GM12878 (cell line): Measurements from ENCODE around the gene KIAA2012. TPM values are rescaled to one million over a fixed set of nuclear protein-coding genes. Genes with fewer than 3 reads are reported as not detected.

Source experiments
- ATAC-seq: fragments of 200-7000 bp; cut with Tn5 transposase; 3 replicates; pipeline ENCODE4 v1.9.1; 2020; ENCODE audit warnings: mild to moderate bottlenecking, moderate library complexity
- BruUV-seq: library from RNA; stranded (reverse); fragments of 400-500 nt; replicated peaks from 2 replicates; lab custom pipeline; 2021; lab: Mats Ljungman, UMichigan
- CTCF ChIA-PET: fragments of 300-600 bp; sonication (Branson Sonifier 250); formaldehyde crosslinking; extraction: SDS; loops from one replicate; lab custom pipeline; 2021; ENCODE audit warnings: inconsistent platforms; lab: Yijun Ruan, JAX
- POLR2A ChIA-PET: fragments of 350-600 bp; formaldehyde crosslinking; extraction: SDS; loops from one replicate; lab custom pipeline; 2021; ENCODE audit warnings: inconsistent platforms; lab: Charles Lee
- RAD21 ChIA-PET: fragments of 300-600 bp; sonication (Branson Sonifier 250); formaldehyde crosslinking; loops from one replicate; lab custom pipeline; 2023; ENCODE audit warnings: antibody characterized with exemption; ENCODE audit not compliant: unreplicated experiment; lab: Charles Lee
- SMC1A ChIA-PET: fragments of 300-600 bp; sonication (Branson Sonifier 250); formaldehyde crosslinking; loops from one replicate; lab custom pipeline; 2023; ENCODE audit not compliant: unreplicated experiment, uncharacterized antibody; lab: Charles Lee
- DNase-seq: peaks from one replicate; pipeline ENCODE4 v3.0.0-alpha.2; 2011; ENCODE audit warnings: low read depth, low spot score
- FAIRE-seq: peaks from 3 replicates; lab custom pipeline; 2011; peaks lifted over from hg19 to GRCh38; lab: Jason Lieb, UNC
- H2AFZ ChIP-seq: 2 replicates; pipeline ENCODE4 v1.6.0; 2011; ENCODE audit warnings: low read depth, low read length, control low read depth; ENCODE audit not compliant: control insufficient read depth
- H3K27ac ChIP-seq: 2 replicates; pipeline ENCODE4 v1.5.1; 2011; ENCODE audit warnings: control low read depth; ENCODE audit not compliant: control insufficient read depth, insufficient read depth
- H3K27me3 ChIP-seq, 2 experiments: replicated peaks in 1 of 2; 2 replicates each; pipeline versions ENCODE4 v1.6.0 to v1.6.1; 2011; ENCODE audit warnings: low read length in 1 of 2; ENCODE audit not compliant: control insufficient read depth in 2 of 2, insufficient read depth in 2 of 2
- H3K36me3 ChIP-seq, 2 experiments: 2 replicates each; pipeline ENCODE4 v1.5.1; 2011; ENCODE audit warnings: low read length in 1 of 2; ENCODE audit not compliant: control insufficient read depth in 2 of 2, insufficient read depth in 2 of 2
- H3K4me1 ChIP-seq: 2 replicates; pipeline ENCODE4 v1.6.1; 2011; ENCODE audit warnings: mild to moderate bottlenecking, low read length, moderate library complexity, mixed read lengths; ENCODE audit not compliant: control insufficient read depth, insufficient read depth
- H3K4me2 ChIP-seq: 2 replicates; pipeline ENCODE4 v1.6.0; 2011; ENCODE audit warnings: control low read depth; ENCODE audit not compliant: control insufficient read depth, insufficient read depth
- H3K4me3 ChIP-seq: fragments of 200-600 bp; sonication (generic); 2 replicates; pipeline ENCODE4 v1.5.1; 2016
- H3K79me2 ChIP-seq: 2 replicates; pipeline ENCODE4 v1.6.0; 2011; ENCODE audit warnings: low read length; ENCODE audit not compliant: control insufficient read depth, insufficient read depth
- H3K9ac ChIP-seq: 2 replicates; pipeline ENCODE4 v1.8.0; 2011; ENCODE audit warnings: low read length, control low read depth, mixed read lengths; ENCODE audit not compliant: control insufficient read depth, insufficient read depth
- H3K9me3 ChIP-seq: replicated peaks from 3 replicates; pipeline ENCODE4 v1.5.1; 2011; ENCODE audit warnings: mild to moderate bottlenecking, low read length; ENCODE audit not compliant: control insufficient read depth, insufficient read depth
- H4K20me1 ChIP-seq: 2 replicates; pipeline ENCODE4 v1.6.0; 2011; ENCODE audit not compliant: control insufficient read depth, insufficient read depth
- BCLAF1 ChIP-seq: fragments of 450-650 bp; IDR thresholded peaks from 2 replicates; pipeline ENCODE4 v1.6.1; 2017; ENCODE audit warnings: antibody characterized with exemption, mild to moderate bottlenecking, moderate library complexity
- IRF4 ChIP-seq: IDR thresholded peaks from 2 replicates; pipeline ENCODE4 v1.6.1; 2011; ENCODE audit warnings: low read depth, low read length
- KDM1A ChIP-seq: fragments of 200-600 bp; sonication (generic); IDR thresholded peaks from 2 replicates; pipeline ENCODE4 v1.6.1; 2016; ENCODE audit warnings: borderline replicate concordance
- MEF2A ChIP-seq: IDR thresholded peaks from 2 replicates; pipeline ENCODE4 v1.6.1; 2011; ENCODE audit warnings: low read depth, mild to moderate bottlenecking, low read length, moderate library complexity; ENCODE audit not compliant: insufficient read depth
- PRDM15 ChIP-seq: fragments of 450-650 bp; formaldehyde crosslinking; IDR thresholded peaks from 2 replicates; pipeline ENCODE4 v1.4.0; 2020; ENCODE audit warnings: mild to moderate bottlenecking, moderate library complexity
- SMAD5 ChIP-seq: IDR thresholded peaks from 2 replicates; pipeline ENCODE4 v1.6.1; 2016; ENCODE audit warnings: antibody characterized with exemption, low read depth
- STAT3 ChIP-seq: IDR thresholded peaks from 2 replicates; pipeline ENCODE4 v1.6.1; 2011; ENCODE audit warnings: low read depth, low read length, improper control_type of control experiment
- USF2 ChIP-seq: IDR thresholded peaks from 2 replicates; pipeline ENCODE4 v1.6.1; 2011; ENCODE audit warnings: low read depth, low read length, improper control_type of control experiment, borderline replicate concordance
- in situ Hi-C: fragments of 300-500 bp; cut with MboI; formaldehyde crosslinking; loops from 9 replicates; pipeline ENCODE4 v1.14.3; 2018; ENCODE audit warnings: mixed read lengths
- intact Hi-C: fragments of 100-400 bp; cut with micrococcal nuclease; formaldehyde crosslinking; loops from one replicate; pipeline ENCODE4 v1.14.2; 2022; ENCODE audit not compliant: unreplicated experiment
- polyA plus RNA-seq, 11 experiments: library from polyadenylated mRNA; depleted of rRNA in 4 of 11; unstranded in 6 of 11; stranded (reverse) in 5 of 11; fragments of >200 nt; fragmentation: Nextera tagmentation in 4 of 11; fragmentation: Illumina TruSeq in 1 of 11; extraction: Ambion mirVana in 4 of 11; extraction: Trizol in 1 of 11; gene quantifications; 1 replicate in 1 of 11; 2 replicates in 10 of 11; pipeline versions ENCODE4 v1.2.1 to v1.2.3, GENCODE V29; 2011 to 2016; ENCODE audit warnings: inconsistent platforms in 2 of 11, missing spikeins in 2 of 11, low read depth in 1 of 11
- total RNA-seq, 4 experiments: library from RNA; depleted of rRNA in 3 of 4; stranded (reverse); fragments of >200 nt in 3 of 4; fragmentation: Illumina TruSeq in 1 of 4; extraction: Trizol in 1 of 4; gene quantifications; 2 replicates each; pipeline versions ENCODE4 v1.2.1 to v1.2.3, GENCODE V29; 2013 to 2021

KIAA2012 gene
- total and polyA plus RNA-seq, 10 of the 15 experiments (the other 5 are each of a cell fraction or from before 2014, with no cell fraction given): 0.03 TPM; not detected in 9

GRCh38 chr2:202105025-202105424, 32.0 kb downstream of the KIAA2012 start:
- CTCF ChIA-PET: interaction anchor here (0.7 to 6.1 kb wide), 5 partner anchors 43 to 245 kb away, joined by 3 to 51 read pairs (median 9); no protein-coding TSS in a partner anchor

More at GRCh38 chr2:202105025-202105424, 32.0 kb downstream of the KIAA2012 start:
- SMC1A ChIA-PET: interaction anchor here (2.4 kb wide), 1 partner anchor 245 kb away, joined by 10 read pairs; no protein-coding TSS in a partner anchor
- TF ChIP-seq MEF2A (no peak), KDM1A (no peak), STAT3 (no peak), IRF4 (no peak), SMAD5 (no peak), PRDM15 (CRISPR knock-in tag) (no peak), BCLAF1 (no peak), USF2 (no peak)
- ATAC-seq (no peak), DNase-seq (no peak), FAIRE-seq (no peak)
- BruUV-seq: no TSS peak
- in situ Hi-C loops: no loop called here
- no peaks in the 10 kb centered on the region for H4K20me1 ChIP-seq
- RAD21 ChIA-PET: no interaction called here
- POLR2A ChIA-PET: no interaction called here
- H3K9me3 ChIP-seq: no peaks in the 10 kb centered on the region
- no peaks in the 10 kb centered on the region for H3K79me2 ChIP-seq
- H2AFZ ChIP-seq: no peak overlapping the region
- peaks cover 2 to 3% of the 10 kb centered on the region in 2 experiments; a peak in 1 of 4 replicates for H3K27me3 ChIP-seq
- no peak overlapping the region for H3K4me2 ChIP-seq
- H3K27ac ChIP-seq: no peak overlapping the region
- no peak overlapping the region for H3K9ac ChIP-seq
- H3K4me1 ChIP-seq: no peaks in the 10 kb centered on the region
- H3K36me3 ChIP-seq: no peaks in the 10 kb centered on the region
- intact Hi-C loops: no loop called here
- H3K4me3 ChIP-seq: no peak overlapping the region
